GM23338 (cell line): ENCODE measurements around the gene B4GALNT2. TPM values are rescaled to one million over a fixed set of nuclear protein-coding genes. Genes with fewer than 3 reads are reported as not detected.

Experiments used
- ATAC-seq: fragments of 200-7000 bp; cut with Tn5 transposase; 3 replicates; pipeline ENCODE4 v1.9.1; 2020
- DNase-seq: peaks from one replicate; pipeline ENCODE4 v3.0.0-alpha.2; 2015; ENCODE audit warnings: low spot score
- H2AFZ ChIP-seq: fragments of 200-600 bp; sonication (generic); 2 replicates; pipeline ENCODE4 v1.8.0; 2016; ENCODE audit warnings: antibody characterized with exemption, mild to moderate bottlenecking, moderate library complexity
- H3F3A ChIP-seq: fragments of 200-600 bp; sonication (generic); replicated peaks from 2 replicates; pipeline ENCODE4 v1.8.0; 2017; ENCODE audit warnings: antibody characterized with exemption, mixed run types, low read depth
- H3K27ac ChIP-seq: fragments of 200-600 bp; sonication (generic); 2 replicates; pipeline ENCODE4 v1.6.1; 2016; ENCODE audit warnings: low read depth
- H3K27me3 ChIP-seq: fragments of 200-600 bp; sonication (generic); 2 replicates; pipeline ENCODE4 v1.8.0; 2016; ENCODE audit warnings: mild to moderate bottlenecking, mixed run types, moderate library complexity; ENCODE audit not compliant: insufficient read depth
- H3K36me3 ChIP-seq: fragments of 200-600 bp; sonication (generic); 2 replicates; pipeline ENCODE4 v1.8.0; 2016; ENCODE audit warnings: mild to moderate bottlenecking; ENCODE audit not compliant: insufficient read depth
- H3K4me1 ChIP-seq: fragments of 200-600 bp; sonication (generic); 2 replicates; pipeline ENCODE4 v1.8.0; 2016; ENCODE audit warnings: mild to moderate bottlenecking, moderate library complexity; ENCODE audit not compliant: insufficient read depth
- H3K4me2 ChIP-seq: fragments of 200-600 bp; sonication (generic); 2 replicates; pipeline ENCODE4 v1.7.1; 2017; ENCODE audit warnings: mixed run types
- H3K4me3 ChIP-seq: fragments of 200-600 bp; sonication (generic); 2 replicates; pipeline ENCODE4 v1.6.1; 2016; ENCODE audit warnings: mixed run types
- H3K79me2 ChIP-seq: fragments of 200-600 bp; sonication (generic); replicated peaks from 2 replicates; pipeline ENCODE4 v1.8.0; 2017; ENCODE audit warnings: mild to moderate bottlenecking; ENCODE audit not compliant: insufficient read depth
- H3K9me2 ChIP-seq: fragments of 200-600 bp; sonication (generic); 2 replicates; pipeline ENCODE4 v1.8.0; 2017; ENCODE audit not compliant: insufficient read depth
- H4K20me1 ChIP-seq: fragments of 200-600 bp; sonication (generic); replicated peaks from 2 replicates; pipeline ENCODE4 v1.8.0; 2017; ENCODE audit warnings: mild to moderate bottlenecking; ENCODE audit not compliant: insufficient read depth
- H3K27ac Mint-ChIP-seq: 2 replicates; pipeline ENCODE4 v1.8.0; 2020; ENCODE audit warnings: inconsistent platforms, mild to moderate bottlenecking, moderate library complexity, mixed read lengths
- H3K27me3 Mint-ChIP-seq: 3 replicates; pipeline ENCODE4 v1.8.0; 2022; ENCODE audit warnings: low read depth, mild to moderate bottlenecking, moderate library complexity, mixed read lengths, inconsistent platforms; ENCODE audit not compliant: insufficient read depth, poor library complexity
- H3K36me3 Mint-ChIP-seq: 3 replicates; pipeline ENCODE4 v1.8.0; 2021; ENCODE audit warnings: low read depth, mild to moderate bottlenecking, inconsistent platforms, moderate library complexity, mixed read lengths
- H3K4me1 Mint-ChIP-seq: 3 replicates; pipeline ENCODE4 v1.8.0; 2020; ENCODE audit warnings: mild to moderate bottlenecking, inconsistent platforms, mixed read lengths
- H3K4me3 Mint-ChIP-seq: 3 replicates; pipeline ENCODE4 v1.8.0; 2021; ENCODE audit warnings: moderate library complexity, mild to moderate bottlenecking, inconsistent platforms, mixed read lengths
- H3K9me3 Mint-ChIP-seq: 3 replicates; pipeline ENCODE4 v1.8.0; 2020; ENCODE audit warnings: moderate library complexity, mild to moderate bottlenecking, inconsistent platforms, mixed read lengths
- CREB1 ChIP-seq: fragments of 250-450 bp; sonication (Bioruptor Pico); IDR thresholded peaks from 2 replicates; pipeline ENCODE4 v1.5.0; 2020; ENCODE audit warnings: low read depth, mild to moderate bottlenecking, moderate library complexity
- EZH2 ChIP-seq: fragments of 200-600 bp; sonication (generic); IDR thresholded peaks from one replicate; pipeline ENCODE4 v1.8.0; 2017; ENCODE audit warnings: antibody characterized with exemption, mild to moderate bottlenecking, low read depth; ENCODE audit not compliant: unreplicated experiment
- EZH2phosphoT487 ChIP-seq: fragments of 200-600 bp; sonication (generic); IDR thresholded peaks from one replicate; pipeline ENCODE4 v1.8.1; 2018; ENCODE audit warnings: antibody characterized with exemption; ENCODE audit not compliant: unreplicated experiment
- NANOG ChIP-seq: IDR thresholded peaks from 2 replicates; pipeline ENCODE4 v1.6.1; 2016; ENCODE audit warnings: antibody characterized with exemption, borderline replicate concordance
- POLR2AphosphoS5 ChIP-seq: IDR thresholded peaks from 2 replicates; pipeline ENCODE4 v1.6.1; 2016; ENCODE audit warnings: antibody characterized with exemption, low read depth
- STAT1 ChIP-seq: IDR thresholded peaks from one replicate; pipeline ENCODE4 v1.6.1; 2016; ENCODE audit warnings: antibody characterized with exemption; ENCODE audit not compliant: unreplicated experiment
- ZNF114 ChIP-seq: fragments of 250-450 bp; sonication (Bioruptor Pico); IDR thresholded peaks from 2 replicates; pipeline ENCODE4 v1.5.0; 2020; ENCODE audit warnings: mild to moderate bottlenecking, moderate library complexity
- polyA plus RNA-seq: library from polyadenylated mRNA; unstranded; fragments of >200 nt; fragmentation: Nextera tagmentation; extraction: Ambion mirVana; gene quantifications from 2 replicates; pipeline ENCODE4 v1.2.1, GENCODE V29; 2016
- total RNA-seq: library from RNA; depleted of rRNA; stranded (reverse); fragments of >200 nt; shearing (Covaris generic); gene quantifications from 2 replicates; pipeline ENCODE4 v1.2.3, GENCODE V29; 2014
- TF ChIP-seq, protein P1 (sequence below): IDR thresholded peaks from one replicate; pipeline ENCODE4 v1.6.1; 2018; ENCODE audit warnings: antibody characterized with exemption; ENCODE audit not compliant: unreplicated experiment

Gene B4GALNT2
- total and polyA plus RNA-seq, 2 experiments from 2014 or later: not detected

DNA sequence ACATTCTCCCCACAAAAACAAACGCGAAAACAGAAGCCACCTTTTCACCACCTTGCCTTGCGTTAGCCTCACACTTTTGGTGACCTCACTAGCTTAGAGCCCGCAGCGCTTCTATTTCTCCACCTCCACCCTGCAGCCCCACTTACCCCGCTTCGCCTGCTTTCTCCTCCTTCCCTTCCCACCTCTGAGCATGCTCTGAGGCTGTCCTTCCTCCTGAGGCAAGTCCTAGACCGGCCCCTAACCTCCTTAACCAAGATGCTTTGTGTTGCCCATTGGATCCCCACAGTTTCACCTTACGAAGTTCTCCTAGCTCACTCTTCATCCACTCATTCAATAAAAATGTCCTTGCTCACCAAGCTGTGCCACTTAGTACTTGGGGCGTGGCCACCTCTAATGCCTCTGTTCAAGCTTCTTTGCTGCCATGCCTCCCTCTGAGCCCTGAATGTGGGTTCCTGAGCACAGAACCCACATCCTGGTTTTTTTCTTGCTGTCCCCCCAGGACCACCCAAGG, 76.5 kb downstream of the B4GALNT2 start (continued):
- TF ChIP-seq ZNF114: no peak
- no peak for TF ChIP-seq STAT1
- TF ChIP-seq NANOG: no peak
- TF ChIP-seq EZH2: no peak
- TF ChIP-seq, protein P1, sequence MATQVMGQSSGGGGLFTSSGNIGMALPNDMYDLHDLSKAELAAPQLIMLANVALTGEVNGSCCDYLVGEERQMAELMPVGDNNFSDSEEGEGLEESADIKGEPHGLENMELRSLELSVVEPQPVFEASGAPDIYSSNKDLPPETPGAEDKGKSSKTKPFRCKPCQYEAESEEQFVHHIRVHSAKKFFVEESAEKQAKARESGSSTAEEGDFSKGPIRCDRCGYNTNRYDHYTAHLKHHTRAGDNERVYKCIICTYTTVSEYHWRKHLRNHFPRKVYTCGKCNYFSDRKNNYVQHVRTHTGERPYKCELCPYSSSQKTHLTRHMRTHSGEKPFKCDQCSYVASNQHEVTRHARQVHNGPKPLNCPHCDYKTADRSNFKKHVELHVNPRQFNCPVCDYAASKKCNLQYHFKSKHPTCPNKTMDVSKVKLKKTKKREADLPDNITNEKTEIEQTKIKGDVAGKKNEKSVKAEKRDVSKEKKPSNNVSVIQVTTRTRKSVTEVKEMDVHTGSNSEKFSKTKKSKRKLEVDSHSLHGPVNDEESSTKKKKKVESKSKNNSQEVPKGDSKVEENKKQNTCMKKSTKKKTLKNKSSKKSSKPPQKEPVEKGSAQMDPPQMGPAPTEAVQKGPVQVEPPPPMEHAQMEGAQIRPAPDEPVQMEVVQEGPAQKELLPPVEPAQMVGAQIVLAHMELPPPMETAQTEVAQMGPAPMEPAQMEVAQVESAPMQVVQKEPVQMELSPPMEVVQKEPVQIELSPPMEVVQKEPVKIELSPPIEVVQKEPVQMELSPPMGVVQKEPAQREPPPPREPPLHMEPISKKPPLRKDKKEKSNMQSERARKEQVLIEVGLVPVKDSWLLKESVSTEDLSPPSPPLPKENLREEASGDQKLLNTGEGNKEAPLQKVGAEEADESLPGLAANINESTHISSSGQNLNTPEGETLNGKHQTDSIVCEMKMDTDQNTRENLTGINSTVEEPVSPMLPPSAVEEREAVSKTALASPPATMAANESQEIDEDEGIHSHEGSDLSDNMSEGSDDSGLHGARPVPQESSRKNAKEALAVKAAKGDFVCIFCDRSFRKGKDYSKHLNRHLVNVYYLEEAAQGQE: no peak
- TF ChIP-seq CREB1: no peak
- no peak for TF ChIP-seq EZH2phosphoT487
- no peak for TF ChIP-seq POLR2AphosphoS5

DNA sequence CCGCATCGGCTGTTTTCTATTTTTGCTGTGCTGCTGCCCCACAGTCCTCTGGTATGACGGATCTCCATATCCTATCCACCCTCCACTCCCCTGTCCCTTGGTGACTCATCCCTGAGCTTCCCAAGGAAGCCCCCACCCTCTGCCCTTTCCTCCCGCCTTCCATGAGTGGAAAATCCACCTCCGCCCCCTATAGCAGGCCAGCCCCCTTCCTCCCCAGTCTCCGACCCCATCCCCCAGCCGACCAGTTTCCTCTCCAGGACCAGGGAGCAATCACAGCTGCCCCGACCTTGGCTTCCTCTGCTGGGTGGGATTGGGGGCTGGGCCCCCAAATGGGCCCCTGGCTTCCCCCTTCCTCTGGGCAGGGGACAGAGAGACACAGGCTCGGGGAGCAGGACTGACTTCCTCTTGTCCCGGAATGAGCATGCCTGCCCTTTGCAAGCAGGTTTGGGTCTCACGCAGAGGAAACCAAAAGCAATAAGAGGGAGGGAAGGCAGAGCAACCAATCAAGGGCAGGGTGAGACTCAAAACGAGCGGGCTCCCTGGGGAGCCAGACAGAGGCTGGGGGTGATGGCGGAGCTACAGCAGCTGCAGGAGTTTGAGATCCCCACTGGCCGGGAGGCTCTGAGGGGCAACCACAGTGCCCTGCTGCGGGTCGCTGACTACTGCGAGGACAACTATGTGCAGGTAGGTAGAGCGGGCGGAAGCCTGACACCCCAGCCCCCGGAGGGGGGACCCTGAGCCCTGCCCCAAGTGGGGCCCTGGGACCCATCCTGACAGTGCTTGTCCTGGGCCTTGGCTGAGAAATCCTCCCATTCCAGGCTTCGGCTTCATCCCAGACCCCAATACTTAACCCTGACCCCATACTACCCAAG, 77.8 kb downstream of the B4GALNT2 start, which contains the start of the genes ABI3 and GNGT2:
TSS of gene ABI3 (plus strand) at position 550 of the 872 bp plus-strand sequence. CDS start at position 568, 18 bp downstream.
TSS of gene GNGT2 (minus strand) at position 417 of the 872 bp plus-strand sequence. CDS start 3,152 bp downstream, outside the sequence.
- Mint-ChIP-seq H3K36me3 (no peaks in the 10 kb centered on the region; the same call in 2 of the 3 replicates), H3K4me3 (peak within 1 kb of the TSS; percentile 31), H3K27ac (peak within 1 kb of the TSS; percentile 62), H3K27me3 (peaks cover 29% of the 10 kb centered on the region), H3K9me3 (no peaks in the 10 kb centered on the region), H3K4me1 (peaks cover 38% of the 10 kb centered on the region)
- Histone ChIP-seq H3K27me3 (no peaks in the 10 kb centered on the region), H3K27ac (no peak within 1 kb of the TSS), H3K9me2 (no peaks in the 10 kb centered on the region; the same call in 1 of the 2 replicates), H3K36me3 (no peaks in the 10 kb centered on the region), H3K79me2 (no peaks in the 10 kb centered on the region), H2AFZ (peak within 1 kb of the TSS; percentile 96), H3K4me2 (peak within 1 kb of the TSS; percentile 81), H3K4me1 (peaks cover 31% of the 10 kb centered on the region), H4K20me1 (no peaks in the 10 kb centered on the region), H3K4me3 (peak within 1 kb of the TSS; percentile 41), H3F3A (no peaks in the 10 kb centered on the region)
- TF ChIP-seq POLR2AphosphoS5 (peak; percentile 53), EZH2 (no peak), NANOG (no peak), CREB1 (no peak)
- ATAC-seq: peak; percentile 82
- peak; percentile 59 for DNase-seq
